GM19351 (cell line): ENCODE measurements around the gene KIAA0232.

ENCODE experiments used
- ATAC-seq: cut with Tn5 transposase; IDR thresholded peaks from one replicate; pipeline ENCODE4 v1.9.1; 2021; ENCODE audit warnings: mild to moderate bottlenecking, moderate library complexity; ENCODE audit not compliant: unreplicated experiment

Gene KIAA0232

GRCh38 chr4:6847178-6847577, 64.7 kb downstream of the KIAA0232 start:
- ATAC-seq, result no peak

GRCh38 chr4:6848717-6849305, 66.3 kb downstream of the KIAA0232 start:
- no peak for ATAC-seq

GRCh38 chr4:6849691-6850090, 67.2 kb downstream of the KIAA0232 start:
- no peak for ATAC-seq

GRCh38 chr4:6851431-6851830, 68.9 kb downstream of the KIAA0232 start:
- ATAC-seq, result no peak

DNA sequence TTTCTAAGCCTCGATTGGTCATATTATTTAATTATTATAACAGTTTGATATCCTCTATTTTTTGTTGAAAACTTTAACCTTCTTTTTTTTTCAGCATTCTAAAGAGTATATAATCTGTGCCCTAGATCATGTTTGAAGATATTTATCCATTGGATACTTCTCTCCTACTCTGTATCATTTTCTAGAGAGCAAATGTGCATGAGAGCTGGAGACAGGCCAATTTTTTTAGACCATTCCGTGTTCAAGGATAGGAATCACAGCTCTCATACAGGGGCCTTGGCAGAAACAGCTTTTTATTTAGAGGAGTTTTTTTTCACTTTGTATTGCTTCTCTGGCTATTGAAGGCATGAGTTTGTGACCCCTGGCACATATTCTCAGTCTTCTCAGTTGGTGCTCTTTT, 69.4 kb downstream of the KIAA0232 start:
- ATAC-seq, result no peak

DNA sequence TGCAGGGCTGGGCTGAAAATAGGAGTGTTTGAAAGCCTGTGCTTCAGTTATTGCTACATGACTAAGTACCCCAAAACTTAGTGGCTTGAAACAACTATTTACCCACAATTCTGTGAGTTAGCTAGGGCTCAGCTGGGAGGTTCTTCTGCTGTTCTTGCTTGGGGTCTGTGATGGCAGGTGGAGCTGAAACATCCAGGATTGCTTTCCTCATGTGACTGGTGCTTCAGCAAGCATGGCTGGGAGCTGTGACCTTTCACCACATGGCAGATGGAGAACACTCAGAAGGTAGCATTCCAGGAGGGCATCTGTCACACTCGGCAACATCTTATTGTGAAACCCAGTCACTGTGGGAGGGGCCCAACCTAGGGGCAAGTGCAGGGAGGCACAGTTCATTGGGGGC, 70.1 kb downstream of the KIAA0232 start:
- ATAC-seq, result no peak

GRCh38 chr4:6854098-6854744, 71.7 kb downstream of the KIAA0232 start:
- no peak for ATAC-seq

- ATAC-seq, result peak; percentile 98
Measured at GRCh38 chr4:6855692-6856297, 73.3 kb downstream of the KIAA0232 start.

DNA sequence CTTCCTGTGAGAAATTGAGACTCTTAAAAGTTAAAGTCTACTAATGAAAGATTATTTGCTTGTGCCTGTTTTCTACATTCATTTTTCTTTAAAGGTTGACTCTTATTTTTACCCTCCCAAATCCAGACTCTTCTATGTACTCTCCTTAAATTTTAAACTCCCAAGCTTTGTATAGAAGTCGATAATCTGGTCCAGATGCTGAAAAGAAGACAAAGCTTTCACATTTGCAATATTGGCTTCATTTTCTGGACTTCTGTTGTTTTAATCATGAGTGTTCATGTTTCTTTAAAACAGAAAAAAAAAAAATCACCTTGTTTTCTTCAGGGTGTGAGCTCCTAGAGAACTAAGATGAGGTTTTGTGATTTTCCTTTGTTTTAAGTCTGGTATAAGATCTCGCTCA, 73.9 kb downstream of the KIAA0232 start:
- ATAC-seq, result no peak

- no peak for ATAC-seq
Measured at GRCh38 chr4:6857009-6857882, 74.7 kb downstream of the KIAA0232 start.

GRCh38 chr4:6858997-6859396, 76.5 kb downstream of the KIAA0232 start:
- no peak for ATAC-seq

- no peak for ATAC-seq
Measured at GRCh38 chr4:6859543-6859942, 77.0 kb downstream of the KIAA0232 start.

DNA sequence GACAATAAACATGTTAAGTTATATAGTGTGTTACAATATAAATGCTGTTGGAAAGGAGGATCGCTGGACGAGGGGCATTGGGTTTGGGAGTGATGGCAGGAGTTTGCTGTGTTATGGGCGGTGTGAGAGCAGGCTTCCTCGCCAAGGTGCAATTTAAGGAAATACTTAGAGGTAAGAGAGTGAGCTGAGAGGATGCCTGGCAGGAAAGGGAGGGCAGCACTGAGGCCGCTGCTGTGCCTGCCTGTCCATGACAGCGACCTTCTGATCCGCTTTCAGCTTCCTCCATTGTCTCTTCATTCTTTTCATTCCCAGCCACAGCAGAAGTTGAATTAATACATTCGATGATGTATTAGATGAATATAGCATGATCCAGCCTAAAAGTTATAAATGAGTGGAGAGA, 85.9 kb downstream of the KIAA0232 start:
- no peak for ATAC-seq

DNA sequence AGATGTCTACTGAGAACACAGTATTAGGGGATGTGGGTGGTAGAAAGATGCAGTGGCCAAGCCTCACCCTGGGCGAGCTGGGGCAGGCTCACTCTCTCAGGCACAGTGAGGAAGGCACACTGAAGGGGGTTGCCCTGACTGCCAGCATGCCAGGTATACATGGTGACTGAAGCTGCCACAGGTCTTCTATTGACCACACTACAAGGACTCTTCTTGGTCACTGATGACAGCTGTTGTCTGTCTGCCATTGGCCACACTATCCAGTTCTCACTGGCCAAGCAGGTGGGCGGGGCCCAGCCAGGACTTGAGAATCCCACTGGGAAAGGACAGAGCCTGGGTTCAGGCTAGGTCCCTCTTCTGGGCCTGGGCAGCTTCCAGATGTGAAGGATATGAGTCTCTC, 87.4 kb downstream of the KIAA0232 start:
- ATAC-seq, result no peak

- ATAC-seq, result no peak
Measured at GRCh38 chr4:6873291-6873690, 90.8 kb downstream of the KIAA0232 start.

- peak; percentile 82 for ATAC-seq
Measured at GRCh38 chr4:6873792-6874461, 91.4 kb downstream of the KIAA0232 start.

- ATAC-seq, result no peak
Measured at GRCh38 chr4:6874981-6875380, 92.5 kb downstream of the KIAA0232 start.

DNA sequence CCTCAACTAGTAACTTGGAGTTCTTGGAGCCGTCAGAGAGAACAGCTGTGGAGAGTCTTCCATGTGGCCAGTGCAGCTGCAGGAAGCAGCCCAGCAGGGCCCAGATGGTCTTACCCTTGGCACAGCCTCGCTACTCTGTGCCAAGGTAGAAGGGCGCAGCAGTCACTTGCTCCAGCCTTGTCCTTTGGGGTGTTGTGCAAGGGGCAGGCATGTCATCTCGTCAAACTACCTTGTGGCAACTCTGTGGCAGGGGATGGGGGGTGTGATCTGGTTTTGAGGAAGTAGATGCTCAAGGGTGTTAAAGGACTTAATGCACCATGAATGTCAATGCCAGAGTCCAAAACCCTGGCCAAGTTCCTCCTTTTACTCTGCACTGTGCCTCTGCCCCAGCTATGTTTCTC, 92.9 kb downstream of the KIAA0232 start:
- no peak for ATAC-seq

DNA sequence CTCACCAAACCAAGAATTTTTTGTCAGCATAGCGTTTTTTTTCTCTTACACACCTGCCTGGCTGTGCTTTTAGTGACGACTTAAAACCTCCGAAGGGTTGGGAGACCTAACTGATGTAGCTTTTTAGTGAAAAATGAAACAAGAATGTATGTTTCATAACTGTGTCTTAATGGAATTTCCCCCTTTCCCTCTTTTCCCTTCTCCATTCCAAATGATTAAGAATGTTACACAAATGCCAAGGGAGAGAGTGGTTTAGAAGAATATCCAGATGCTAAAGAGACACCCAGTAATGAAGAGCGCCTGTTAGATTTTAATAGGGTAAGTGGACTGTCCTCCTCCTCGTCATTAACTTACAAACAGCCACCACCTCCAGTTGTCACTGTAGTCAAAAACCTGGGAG, 93.9 kb downstream of the KIAA0232 start:
- ATAC-seq, result no peak

- no peak for ATAC-seq
Measured at GRCh38 chr4:6877067-6877466, 94.5 kb downstream of the KIAA0232 start.

DNA sequence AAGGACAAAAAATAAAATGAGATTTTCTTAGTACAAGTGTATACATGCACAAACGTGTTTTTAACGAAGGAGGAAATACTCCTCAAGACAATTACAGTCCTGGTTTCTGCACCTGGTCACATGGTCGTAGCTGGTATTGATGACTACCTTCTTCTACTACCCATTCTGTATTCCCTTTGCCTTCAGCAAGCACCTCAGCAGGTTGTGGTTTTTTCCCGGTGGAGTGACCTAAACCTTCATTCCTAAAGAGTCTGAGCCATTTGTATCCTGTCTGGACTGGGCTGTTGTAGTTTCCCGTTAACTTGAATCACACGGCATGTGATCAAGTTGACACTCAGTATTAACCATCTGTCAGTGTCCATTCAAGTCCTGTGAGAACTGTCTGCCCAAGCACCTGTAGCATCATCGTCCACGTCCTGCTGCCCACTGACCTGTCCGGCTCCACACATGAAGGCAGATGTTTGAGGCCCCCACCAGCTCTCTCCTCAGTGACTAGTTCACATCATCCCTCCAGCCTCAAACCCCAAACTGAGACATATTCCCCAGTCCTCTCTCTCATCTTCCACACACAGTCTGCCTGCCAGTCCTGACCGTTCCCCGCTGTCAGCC, 96.0 kb downstream of the KIAA0232 start:
- no peak for ATAC-seq
